Measurements from ENCODE around the gene ABCD1. TPM values are rescaled to one million over a fixed set of nuclear protein-coding genes. Genes with fewer than 3 reads are reported as not detected.

ABCD1 gene
- total and polyA plus RNA-seq, 9 of the 15 experiments (the other 6 are each of a cell fraction or from before 2014, with no cell fraction given): 0.07 to 6.9 (median 2.2) TPM

- Histone ChIP-seq H3K9ac (ENCODE audit: insufficient read depth in 1 of 2, low read depth in 2 of 2, low read length in 2 of 2) (no peak overlapping the region), H3K27me3 (ENCODE audit: control insufficient read depth in 2 of 2, insufficient read depth in 2 of 2, low read length in 2 of 2) (no peaks in the 10 kb centered on the region), H3K36me3 (ENCODE audit: control insufficient read depth, insufficient read depth, low read length) (no peaks in the 10 kb centered on the region), H3K4me2 (ENCODE audit: insufficient read depth, low read length) (no peak overlapping the region), H4K20me1 (replicated peaks; ENCODE audit: control insufficient read depth, insufficient read depth, low read length) (no peaks in the 10 kb centered on the region), H2AFZ (ENCODE audit: low read depth, low read length) (no peak overlapping the region), H3K9me1 (ENCODE audit: control insufficient read depth, insufficient read depth, low read length) (no peaks in the 10 kb centered on the region), H3K79me2 (ENCODE audit: control insufficient read depth, insufficient read depth, low read length) (peaks cover 14% of the 10 kb centered on the region), H3K27ac (ENCODE audit: extremely low read depth, low read depth, low read length) (no peak overlapping the region), H3K4me1 (replicated peaks in 1 of 2; ENCODE audit: control insufficient read depth in 2 of 2, insufficient read depth in 2 of 2, low read length in 2 of 2) (peaks cover 15 to 43% of the 10 kb centered on the region in 2 experiments), H3K9me3 (replicated peaks; ENCODE audit: control insufficient read depth, insufficient read depth, low read depth, low read length) (no peaks in the 10 kb centered on the region), H3K4me3 (no peak overlapping the region)
- FAIRE-seq (no peak), ATAC-seq (no peak), DNase-seq (ENCODE audit: extremely low read depth in 1 of 4, low spot score in 3 of 4) (no peak)
- 85% methylated on average over 14 of the region's 15 CpGs for WGBS (ENCODE audit: insufficient coverage, low coverage, missing lambda C conversion rate)
- ChIA-PET CTCF (ENCODE audit: low intra/inter-chr PET ratio) (no interaction called here), POLR2A (no interaction called here)
- TF ChIP-seq, protein P1, sequence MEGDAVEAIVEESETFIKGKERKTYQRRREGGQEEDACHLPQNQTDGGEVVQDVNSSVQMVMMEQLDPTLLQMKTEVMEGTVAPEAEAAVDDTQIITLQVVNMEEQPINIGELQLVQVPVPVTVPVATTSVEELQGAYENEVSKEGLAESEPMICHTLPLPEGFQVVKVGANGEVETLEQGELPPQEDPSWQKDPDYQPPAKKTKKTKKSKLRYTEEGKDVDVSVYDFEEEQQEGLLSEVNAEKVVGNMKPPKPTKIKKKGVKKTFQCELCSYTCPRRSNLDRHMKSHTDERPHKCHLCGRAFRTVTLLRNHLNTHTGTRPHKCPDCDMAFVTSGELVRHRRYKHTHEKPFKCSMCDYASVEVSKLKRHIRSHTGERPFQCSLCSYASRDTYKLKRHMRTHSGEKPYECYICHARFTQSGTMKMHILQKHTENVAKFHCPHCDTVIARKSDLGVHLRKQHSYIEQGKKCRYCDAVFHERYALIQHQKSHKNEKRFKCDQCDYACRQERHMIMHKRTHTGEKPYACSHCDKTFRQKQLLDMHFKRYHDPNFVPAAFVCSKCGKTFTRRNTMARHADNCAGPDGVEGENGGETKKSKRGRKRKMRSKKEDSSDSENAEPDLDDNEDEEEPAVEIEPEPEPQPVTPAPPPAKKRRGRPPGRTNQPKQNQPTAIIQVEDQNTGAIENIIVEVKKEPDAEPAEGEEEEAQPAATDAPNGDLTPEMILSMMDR (IDR thresholded peaks at IDR 0.05 in 2 of 3, conservative IDR thresholded peaks at IDR 0.05 in 1 of 3; ENCODE audit: insufficient read depth in 2 of 3, low read depth in 1 of 3, low read length in 3 of 3): 0 out of 6 replicates have a peak, but pooled peaks of 1 of the 3 experiments have one; percentile 11
- TF ChIP-seq NFIX (CRISPR knock-in tag; IDR thresholded peaks at IDR 0.05; ENCODE audit: low read depth): no peak
- BruUV-seq (replicated peaks): no TSS peak
- intact Hi-C loops (cut with micrococcal nuclease): no loop called here
- in situ Hi-C loops (cut with MboI): no loop called here
These were observed 37.2 kb downstream of the ABCD1 start for GRCh38 chrX:153761863-153762262.

DNA sequence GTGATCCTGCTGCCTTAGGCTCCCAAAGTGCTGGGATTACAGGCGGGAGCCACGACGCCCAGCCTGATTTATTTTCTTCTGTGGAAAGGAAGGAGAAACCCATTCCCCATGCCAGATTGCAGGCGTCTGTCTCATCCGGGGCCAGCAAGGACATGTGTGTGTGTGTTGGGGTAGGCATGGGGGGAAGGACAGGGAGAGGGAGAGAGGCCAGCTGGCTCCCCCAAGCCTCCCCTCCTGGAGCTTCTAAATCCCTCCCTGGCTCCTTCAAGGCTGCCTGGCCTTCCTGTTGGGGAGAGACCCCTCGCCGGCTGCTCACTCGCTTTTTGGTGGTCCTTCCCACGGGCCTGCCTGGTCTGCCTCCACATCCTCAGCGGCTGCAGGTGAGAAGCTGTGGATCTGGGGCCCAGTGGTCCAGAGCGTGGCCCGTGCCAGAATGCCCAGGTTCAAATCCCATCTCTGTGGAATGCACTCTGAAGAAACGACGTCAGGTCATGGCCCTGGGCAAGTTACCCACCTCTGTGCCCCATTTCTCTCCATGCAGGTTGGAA lies 38.0 kb downstream of the ABCD1 start:
- FAIRE-seq (no peak), ATAC-seq (no peak), DNase-seq (ENCODE audit: extremely low read depth in 1 of 4, low spot score in 3 of 4) (no peak)
- BruUV-seq (replicated peaks): no TSS peak
- Histone ChIP-seq H4K20me1 (replicated peaks; ENCODE audit: control insufficient read depth, insufficient read depth, low read length) (no peaks in the 10 kb centered on the region), H3K27ac (ENCODE audit: extremely low read depth, low read depth, low read length) (no peak overlapping the region), H3K9ac (ENCODE audit: insufficient read depth in 1 of 2, low read depth in 2 of 2, low read length in 2 of 2) (peak overlapping the region in 1 of 2 experiments; percentile 9; a peak in 1 of 4 replicates), H3K27me3 (ENCODE audit: control insufficient read depth in 2 of 2, insufficient read depth in 2 of 2, low read length in 2 of 2) (no peaks in the 10 kb centered on the region), H3K36me3 (ENCODE audit: control insufficient read depth, insufficient read depth, low read length) (no peaks in the 10 kb centered on the region), H3K4me1 (replicated peaks in 1 of 2; ENCODE audit: control insufficient read depth in 2 of 2, insufficient read depth in 2 of 2, low read length in 2 of 2) (peaks cover 15 to 52% of the 10 kb centered on the region in 2 experiments), H3K79me2 (ENCODE audit: control insufficient read depth, insufficient read depth, low read length) (peaks cover 14% of the 10 kb centered on the region), H3K4me2 (ENCODE audit: insufficient read depth, low read length) (no peak overlapping the region), H3K9me3 (replicated peaks; ENCODE audit: control insufficient read depth, insufficient read depth, low read depth, low read length) (no peaks in the 10 kb centered on the region), H2AFZ (ENCODE audit: low read depth, low read length) (no peak overlapping the region), H3K4me3 (no peak overlapping the region), H3K9me1 (ENCODE audit: control insufficient read depth, insufficient read depth, low read length) (no peaks in the 10 kb centered on the region)
- TF ChIP-seq POLR2G (IDR thresholded peaks at IDR 0.05; ENCODE audit: low read depth, low read length) (peak; percentile 15; the same call in 1 of the 2 replicates), SOX6 (IDR thresholded peaks at IDR 0.05) (no peak)
- ChIA-PET POLR2A (interaction anchor here (0.6 to 1.3 kb wide), 3 partner anchors 9 to 818 kb away, joined by 3 to 4 read pairs (median 3); no protein-coding TSS in a partner anchor), CTCF (ENCODE audit: low intra/inter-chr PET ratio) (interaction anchor here (1.2 to 1.5 kb wide), 2 partner anchors 185 to 191 kb away, joined by 4 to 6 read pairs; no protein-coding TSS in a partner anchor)
- in situ Hi-C loops (cut with MboI): no loop called here
- intact Hi-C loops (cut with micrococcal nuclease): no loop called here
- WGBS (ENCODE audit: insufficient coverage, low coverage, missing lambda C conversion rate): 96% methylated on average over 7 of the region's 14 CpGs
